CD14-positive monocyte (primary cell): ENCODE measurements around the gene LHPP. TPM values are rescaled to one million over a fixed set of nuclear protein-coding genes. Genes with fewer than 3 reads are reported as not detected.

ENCODE experiments used
- DNase-seq, 3 donors: peaks; one replicate each; pipeline ENCODE4 v3.0.0-alpha.2; 2011 to 2022
- H2AFZ ChIP-seq: 2 replicates; pipeline ENCODE4 v1.6.0; 2012; ENCODE audit warnings: mild to moderate bottlenecking, low read depth, low read length, inconsistent platforms; ENCODE audit not compliant: insufficient read depth, poor library complexity, severe bottlenecking
- H3K27ac ChIP-seq, 2 donors: 1 replicate in 1 of 2; 2 replicates in 1 of 2; pipeline ENCODE4 v1.5.1; 2012 to 2013; ENCODE audit warnings: low read length in 2 of 2, control low read depth in 1 of 2, inconsistent platforms in 1 of 2, low read depth in 1 of 2, mild to moderate bottlenecking in 1 of 2
- H3K27me3 ChIP-seq, 2 donors: one replicate each; pipeline versions ENCODE4 v1.6.0 to v1.6.1; 2011 to 2013; ENCODE audit warnings: low read length in 2 of 2; ENCODE audit not compliant: control insufficient read depth in 2 of 2, insufficient read depth in 2 of 2
- H3K36me3 ChIP-seq, 2 donors: replicated peaks in 1 of 2; 1 replicate in 1 of 2; 2 replicates in 1 of 2; pipeline versions ENCODE4 v1.5.1 to v1.6.1; 2012 to 2013; ENCODE audit warnings: low read length in 2 of 2, control low read depth in 1 of 2, inconsistent platforms in 1 of 2, mild to moderate bottlenecking in 1 of 2; ENCODE audit not compliant: insufficient read depth in 2 of 2, control insufficient read depth in 1 of 2
- H3K4me1 ChIP-seq, 2 donors: 1 replicate in 1 of 2; 2 replicates in 1 of 2; pipeline versions ENCODE4 v1.5.1 to v1.6.1; 2012 to 2013; ENCODE audit warnings: low read length in 2 of 2, control low read depth in 1 of 2, inconsistent platforms in 1 of 2, mild to moderate bottlenecking in 1 of 2, moderate library complexity in 1 of 2; ENCODE audit not compliant: insufficient read depth in 2 of 2, control insufficient read depth in 1 of 2
- H3K4me2 ChIP-seq: replicated peaks from 2 replicates; pipeline ENCODE3; 2012; ENCODE audit warnings: low read length, moderate library complexity, mild to moderate bottlenecking; ENCODE audit not compliant: poor library complexity, severe bottlenecking; ENCODE audit errors: extremely low read depth
- H3K4me3 ChIP-seq, 3 experiments: fragments of 200-600 bp in 1 of 3; sonication (generic) in 1 of 3; replicated peaks in 1 of 3; 1 replicate in 2 of 3; 2 replicates in 1 of 3; pipeline ENCODE4 v1.5.1; 2011 to 2013; ENCODE audit warnings: low read length in 3 of 3, mild to moderate bottlenecking in 3 of 3, control low read depth in 2 of 3, low read depth in 2 of 3, inconsistent platforms in 1 of 3, moderate library complexity in 1 of 3
- H3K79me2 ChIP-seq: 2 replicates; pipeline ENCODE4 v1.6.0; 2012; ENCODE audit warnings: mild to moderate bottlenecking, control low read depth, inconsistent platforms, low read length, moderate library complexity; ENCODE audit not compliant: insufficient read depth
- H3K9ac ChIP-seq: 2 replicates; pipeline ENCODE4 v1.6.0; 2017; ENCODE audit warnings: low read length, mild to moderate bottlenecking; ENCODE audit not compliant: insufficient read depth, poor library complexity, severe bottlenecking
- H3K9me3 ChIP-seq, 2 donors: replicated peaks in 1 of 2; 1 replicate in 1 of 2; 2 replicates in 1 of 2; pipeline versions ENCODE4 v1.5.1 to v1.6.1; 2012 to 2013; ENCODE audit warnings: low read length in 2 of 2, control low read depth in 1 of 2; ENCODE audit not compliant: control insufficient read depth in 1 of 2, insufficient read depth in 1 of 2
- H4K20me1 ChIP-seq: 2 replicates; pipeline ENCODE4 v1.6.0; 2012; ENCODE audit warnings: mild to moderate bottlenecking, low read length, control low read depth, moderate library complexity; ENCODE audit not compliant: insufficient read depth
- H3K27ac Mint-ChIP-seq, 7 donors: one replicate each; pipeline ENCODE4 v1.8.0; 2020; ENCODE audit warnings: mild to moderate bottlenecking in 7 of 7, mixed read lengths in 7 of 7, moderate library complexity in 6 of 7, inconsistent platforms in 2 of 7
- H3K27me3 Mint-ChIP-seq, 3 donors: one replicate each; pipeline ENCODE4 v1.8.0; 2021 to 2022; ENCODE audit warnings: low read depth in 3 of 3, mild to moderate bottlenecking in 3 of 3, mixed read lengths in 3 of 3, moderate library complexity in 3 of 3, inconsistent platforms in 1 of 3
- H3K36me3 Mint-ChIP-seq, 2 donors: one replicate each; pipeline ENCODE4 v1.8.0; 2020; ENCODE audit warnings: mixed read lengths in 2 of 2, inconsistent platforms in 1 of 2, mild to moderate bottlenecking in 1 of 2
- H3K4me1 Mint-ChIP-seq: one replicate; pipeline ENCODE4 v1.8.0; 2020; ENCODE audit warnings: mild to moderate bottlenecking, mixed read lengths
- H3K4me3 Mint-ChIP-seq, 2 donors: one replicate each; pipeline ENCODE4 v1.8.0; 2020; ENCODE audit warnings: mild to moderate bottlenecking in 2 of 2, mixed read lengths in 2 of 2, moderate library complexity in 1 of 2
- H3K9me3 Mint-ChIP-seq, 7 donors: one replicate each; pipeline ENCODE4 v1.8.0; 2020 to 2022; ENCODE audit warnings: mixed read lengths in 7 of 7, mild to moderate bottlenecking in 6 of 7, moderate library complexity in 6 of 7, inconsistent platforms in 2 of 7
- CTCF ChIP-seq: fragments of 200-600 bp; IDR thresholded peaks from one replicate; pipeline ENCODE4 v1.8.0; 2022; ENCODE audit warnings: antibody characterized with exemption, mild to moderate bottlenecking
- WGBS: methylation state at CpG from one replicate; pipeline ENCODE4 v1.1.5; 2013; ENCODE audit warnings: missing lambda C conversion rate; ENCODE audit not compliant: insufficient coverage; 5-methylcytosine and 5-hydroxymethylcytosine counted together
- intact Hi-C, 2 donors: fragments of 100-400 bp; cut with micrococcal nuclease; formaldehyde crosslinking; loops; one replicate each; pipeline versions ENCODE4 v1.15.0 to v1.15.1; 2023
- polyA plus RNA-seq, 3 donors: library from polyadenylated mRNA; depleted of rRNA in 1 of 3; unstranded in 2 of 3; stranded (reverse) in 1 of 3; fragments of 300-500 nt in 2 of 3; fragments of >200 nt in 1 of 3; fragmentation: Illumina TruSeq in 2 of 3; gene quantifications; 1 replicate in 2 of 3; 2 replicates in 1 of 3; pipeline ENCODE4 v1.2.3, GENCODE V29; 2012 to 2021

LHPP gene
- polyA plus RNA-seq, 3 donors: 15.2 to 20.6 (median 19.5) TPM

GRCh38 chr10:124561206-124561605, 99.6 kb downstream of the LHPP start:
- Mint-ChIP-seq H3K27me3 (peaks cover 4 to 9% (median 4%) of the 10 kb centered on the region in 3 donors), H3K4me1 (peaks cover 3% of the 10 kb centered on the region), H3K36me3 (peaks cover 0 to 5% of the 10 kb centered on the region in 2 donors), H3K27ac (peak overlapping the region in 1 of 7 donors; percentile 6), H3K4me3 (no peak overlapping the region), H3K9me3 (peaks cover 0 to 10% (median 3%) of the 10 kb centered on the region in 7 donors)
- H3K79me2 ChIP-seq: no peaks in the 10 kb centered on the region
- no peak overlapping the region for H3K27ac ChIP-seq
- no peaks in the 10 kb centered on the region for H4K20me1 ChIP-seq
- no peak for DNase-seq
- H2AFZ ChIP-seq: no peak overlapping the region
- H3K9me3 ChIP-seq: no peaks in the 10 kb centered on the region
- no peaks in the 10 kb centered on the region for H3K4me1 ChIP-seq
- H3K4me3 ChIP-seq: no peak overlapping the region
- intact Hi-C loops: no loop called here
- no peaks in the 10 kb centered on the region for H3K27me3 ChIP-seq
- no peak for TF ChIP-seq CTCF
- WGBS: 92% methylated on average over 2 of the region's 5 CpGs
- H3K9ac ChIP-seq: no peak overlapping the region
- no peaks in the 10 kb centered on the region for H3K36me3 ChIP-seq
- H3K4me2 ChIP-seq: no peak overlapping the region

- H3K27ac Mint-ChIP-seq: no peak overlapping the region
- WGBS: no CpG with 5 or more reads among the region's 7 CpGs
- peaks cover 0 to 10% (median 3%) of the 10 kb centered on the region in 7 donors for H3K9me3 Mint-ChIP-seq
These were observed 100.9 kb downstream of the LHPP start for GRCh38 chr10:124562425-124563060.

More at GRCh38 chr10:124562425-124563060, 100.9 kb downstream of the LHPP start:
- H3K36me3 Mint-ChIP-seq: peaks cover 0 to 3% of the 10 kb centered on the region in 2 donors
- Histone ChIP-seq H4K20me1 (no peaks in the 10 kb centered on the region), H3K4me1 (no peaks in the 10 kb centered on the region), H3K4me2 (no peak overlapping the region), H2AFZ (no peak overlapping the region), H3K4me3 (no peak overlapping the region), H3K79me2 (no peaks in the 10 kb centered on the region), H3K27ac (no peak overlapping the region), H3K9me3 (no peaks in the 10 kb centered on the region), H3K27me3 (no peaks in the 10 kb centered on the region), H3K9ac (no peak overlapping the region), H3K36me3 (no peaks in the 10 kb centered on the region)
- no peak for DNase-seq
- TF ChIP-seq CTCF: no peak
- no peak overlapping the region for H3K4me3 Mint-ChIP-seq
- intact Hi-C loops: no loop called here
- peaks cover 3% of the 10 kb centered on the region for H3K4me1 Mint-ChIP-seq
- H3K27me3 Mint-ChIP-seq: peaks cover 4 to 9% (median 4%) of the 10 kb centered on the region in 3 donors
